ENCODE measurements around the gene ZNF577. TPM values are rescaled to one million over a fixed set of nuclear protein-coding genes. Genes with fewer than 3 reads are reported as not detected.

The ZNF577 gene
- total RNA-seq, result 10.5 and 12.1 TPM in 2 replicates

DNA sequence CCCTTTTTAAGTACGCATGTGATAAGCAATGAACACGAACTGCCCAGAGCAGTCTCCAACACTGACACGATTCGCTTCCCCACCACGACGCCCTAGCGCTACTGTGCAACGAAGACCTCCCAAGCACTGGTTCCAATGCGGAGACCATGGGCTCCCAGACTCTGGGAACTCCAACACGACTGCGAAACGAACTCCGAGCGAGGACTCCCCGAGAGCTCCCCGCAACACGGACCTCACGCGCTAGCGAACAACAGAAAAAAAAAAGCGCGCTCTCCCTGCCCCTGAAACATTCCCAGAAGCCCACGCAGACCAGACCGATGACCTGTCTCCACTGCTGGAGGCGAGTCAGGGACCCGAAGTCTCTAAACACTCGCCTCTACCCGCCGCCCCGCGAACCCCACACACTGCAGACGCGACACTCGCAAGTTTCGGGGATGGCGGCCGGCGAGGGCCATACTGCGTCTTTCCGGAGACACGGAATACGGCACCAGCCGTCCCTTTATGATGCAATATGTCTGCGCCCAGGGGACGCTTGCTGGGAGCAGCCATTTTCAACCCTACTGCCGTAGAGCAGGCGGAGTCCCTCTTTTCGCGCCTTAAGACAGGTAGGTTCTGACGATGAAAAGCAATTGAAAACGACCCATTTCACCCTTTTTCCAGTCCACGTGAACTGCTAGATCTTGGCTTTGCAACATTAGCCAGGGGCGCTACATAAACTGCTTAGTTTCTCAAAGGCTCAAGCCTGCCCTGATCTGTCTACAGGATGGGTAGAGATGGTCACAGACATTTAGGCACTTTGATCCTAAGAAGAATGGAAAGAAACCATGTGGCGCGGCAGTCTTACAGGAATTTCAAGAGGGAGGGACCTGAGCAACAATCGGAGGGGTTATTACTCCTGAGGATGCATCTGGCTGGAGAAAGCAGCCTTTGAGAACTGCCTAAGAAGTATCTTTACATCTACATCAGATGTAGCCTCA, at the start of gene ZNF577:
Gene ZNF577 (minus strand): TSS at position 430 of the 977 bp plus-strand sequence. CDS start 7,569 bp downstream, outside the sequence.
- no peaks in the 10 kb centered on the region for H3K79me2 ChIP-seq (ENCODE audit: insufficient read depth, low read length)
- H3K4me1 ChIP-seq (ENCODE audit: insufficient read depth, low read length), result peaks cover 3% of the 10 kb centered on the region
- DNase-seq (ENCODE audit: insufficient read length, low spot score, missing footprints), result peak; percentile 86
- no peaks in the 10 kb centered on the region for H3K27me3 ChIP-seq (ENCODE audit: insufficient read depth, low read length)
- no peaks in the 10 kb centered on the region for H4K20me1 ChIP-seq (ENCODE audit: insufficient read depth, low read length)
- peaks cover 28% of the 10 kb centered on the region for H3K36me3 ChIP-seq (ENCODE audit: insufficient read depth, low read length)
- H2AFZ ChIP-seq (ENCODE audit: low read length), result peak within 1 kb of the TSS; percentile 98
- no peak for TF ChIP-seq CTCF (IDR thresholded peaks at IDR 0.05; ENCODE audit: extremely low read depth, low read depth, low read length)
- H3K4me2 ChIP-seq (ENCODE audit: insufficient read depth, low read length), result peak within 1 kb of the TSS; percentile 92
- peaks cover 21% of the 10 kb centered on the region for H3K9me3 ChIP-seq (ENCODE audit: low read depth, low read length)
- peak within 1 kb of the TSS; percentile 56 for H3K27ac ChIP-seq (ENCODE audit: low read depth, low read length)
- H3K4me3 ChIP-seq (ENCODE audit: insufficient read depth, low read length), result peak within 1 kb of the TSS; percentile 82

- Histone ChIP-seq H3K36me3 (ENCODE audit: insufficient read depth, low read length) (peaks cover 33% of the 10 kb centered on the region), H3K27ac (ENCODE audit: low read depth, low read length) (no peak overlapping the region), H3K27me3 (ENCODE audit: insufficient read depth, low read length) (no peaks in the 10 kb centered on the region), H3K79me2 (ENCODE audit: insufficient read depth, low read length) (peaks cover 13% of the 10 kb centered on the region), H3K4me3 (ENCODE audit: insufficient read depth, low read length) (no peak overlapping the region), H3K4me2 (ENCODE audit: insufficient read depth, low read length) (no peak overlapping the region), H2AFZ (ENCODE audit: low read length) (no peak overlapping the region), H3K9me3 (ENCODE audit: low read depth, low read length) (no peaks in the 10 kb centered on the region), H4K20me1 (ENCODE audit: insufficient read depth, low read length) (no peaks in the 10 kb centered on the region), H3K4me1 (ENCODE audit: insufficient read depth, low read length) (peaks cover 3% of the 10 kb centered on the region)
- no peak for DNase-seq (ENCODE audit: insufficient read length, low spot score, missing footprints)
- no peak for TF ChIP-seq CTCF (IDR thresholded peaks at IDR 0.05; ENCODE audit: extremely low read depth, low read depth, low read length)
Observed at GRCh38 chr19:51931921-51932320, 44.2 kb upstream of the ZNF577 start.

DNA sequence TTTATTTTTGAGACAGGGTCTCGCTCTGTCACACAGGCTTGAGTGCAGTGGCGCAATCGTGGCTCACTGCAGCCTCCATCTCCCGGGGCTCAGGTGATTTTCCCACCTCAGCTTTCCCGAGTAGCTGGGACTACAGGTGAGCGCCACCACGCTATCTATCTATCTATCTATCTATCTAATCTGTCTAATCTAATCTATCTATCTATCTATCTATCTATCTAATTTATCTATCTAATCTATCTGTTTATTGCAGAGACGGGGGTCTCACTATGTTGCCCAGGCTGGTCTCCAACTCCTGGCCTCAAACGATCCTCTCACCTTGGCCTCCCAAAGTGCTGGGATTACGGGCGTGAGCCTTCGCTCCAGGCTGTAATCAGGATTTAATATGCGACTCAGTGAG, 40.1 kb upstream of the ZNF577 start:
- Histone ChIP-seq H3K79me2 (ENCODE audit: insufficient read depth, low read length) (peaks cover 13% of the 10 kb centered on the region), H4K20me1 (ENCODE audit: insufficient read depth, low read length) (no peaks in the 10 kb centered on the region), H3K4me1 (ENCODE audit: insufficient read depth, low read length) (peaks cover 7% of the 10 kb centered on the region), H3K27ac (ENCODE audit: low read depth, low read length) (peak overlapping the region; percentile 35), H3K4me3 (ENCODE audit: insufficient read depth, low read length) (peak overlapping the region; percentile 95), H3K9me3 (ENCODE audit: low read depth, low read length) (peaks cover 3% of the 10 kb centered on the region), H3K36me3 (ENCODE audit: insufficient read depth, low read length) (peaks cover 15% of the 10 kb centered on the region), H3K27me3 (ENCODE audit: insufficient read depth, low read length) (no peaks in the 10 kb centered on the region), H2AFZ (ENCODE audit: low read length) (peak overlapping the region; percentile 91), H3K4me2 (ENCODE audit: insufficient read depth, low read length) (peak overlapping the region; percentile 82)
- no peak for DNase-seq (ENCODE audit: insufficient read length, low spot score, missing footprints)
- no peak for TF ChIP-seq CTCF (IDR thresholded peaks at IDR 0.05; ENCODE audit: extremely low read depth, low read depth, low read length)

Measured in osteoblast (primary cell).